Mesenchymal stem cell (in vitro differentiated cells and primary cell): ENCODE results near the gene TMEM182.

Experiments
- DNase-seq: peaks from one replicate; pipeline ENCODE4 v3.0.0-alpha.2; 2013
- H2AFZ ChIP-seq: one replicate; pipeline ENCODE4 v1.6.1; 2013; ENCODE audit warnings: low read depth, mild to moderate bottlenecking, control low read depth, inconsistent platforms, low read length, moderate library complexity
- H2AK5ac ChIP-seq: 2 replicates; pipeline ENCODE4 v1.6.1; 2013; ENCODE audit warnings: low read length, moderate library complexity, mild to moderate bottlenecking, inconsistent platforms; ENCODE audit not compliant: severe bottlenecking
- H2BK120ac ChIP-seq: one replicate; pipeline ENCODE4 v1.6.1; 2013; ENCODE audit warnings: low read depth, mild to moderate bottlenecking, inconsistent platforms, low read length, moderate library complexity
- H2BK12ac ChIP-seq, 2 experiments: one replicate each; pipeline ENCODE4 v1.6.1; 2013; ENCODE audit warnings: inconsistent platforms in 2 of 2, low read length in 2 of 2, mild to moderate bottlenecking in 2 of 2, moderate library complexity in 2 of 2, control low read depth in 1 of 2
- H2BK15ac ChIP-seq: one replicate; pipeline ENCODE4 v1.6.1; 2013; ENCODE audit warnings: mild to moderate bottlenecking, low read depth, inconsistent platforms; ENCODE audit not compliant: poor library complexity, severe bottlenecking
- H2BK5ac ChIP-seq: 2 replicates; pipeline ENCODE4 v1.6.1; 2013; ENCODE audit warnings: low read depth, mild to moderate bottlenecking, low read length, control low read depth, inconsistent platforms; ENCODE audit not compliant: poor library complexity, severe bottlenecking
- H3K14ac ChIP-seq, 2 experiments: one replicate each; pipeline ENCODE4 v1.6.1; 2013; ENCODE audit warnings: inconsistent platforms in 2 of 2, low read length in 2 of 2, control low read depth in 1 of 2, mild to moderate bottlenecking in 1 of 2, moderate library complexity in 1 of 2
- H3K18ac ChIP-seq, 2 experiments: one replicate each; pipeline ENCODE4 v1.6.1; 2013; ENCODE audit warnings: inconsistent platforms in 2 of 2, low read length in 2 of 2, control low read depth in 1 of 2, low read depth in 1 of 2, mild to moderate bottlenecking in 1 of 2
- H3K23ac ChIP-seq, 2 experiments: one replicate each; pipeline ENCODE4 v1.6.1; 2013; ENCODE audit warnings: inconsistent platforms in 2 of 2, low read length in 2 of 2, mild to moderate bottlenecking in 2 of 2, moderate library complexity in 2 of 2, control low read depth in 1 of 2
- H3K27ac ChIP-seq: 2 replicates; pipeline ENCODE4 v1.5.1; 2013; ENCODE audit warnings: mild to moderate bottlenecking, moderate library complexity, low read length, control low read depth, inconsistent platforms; ENCODE audit not compliant: poor library complexity, severe bottlenecking
- H3K27me3 ChIP-seq, 2 experiments: 2 replicates each; pipeline versions ENCODE4 v1.6.1 to v1.7.0; 2013; ENCODE audit warnings: low read length in 2 of 2, mild to moderate bottlenecking in 2 of 2, moderate library complexity in 2 of 2, control low read depth in 1 of 2, inconsistent platforms in 1 of 2; ENCODE audit not compliant: control insufficient read depth in 1 of 2, insufficient read depth in 1 of 2
- H3K36me3 ChIP-seq, 2 experiments: 2 replicates each; pipeline versions ENCODE4 v1.6.1 to v1.7.0; 2013; ENCODE audit warnings: low read length in 2 of 2, control low read depth in 1 of 2, inconsistent platforms in 1 of 2, low read depth in 1 of 2, mild to moderate bottlenecking in 1 of 2; ENCODE audit not compliant: insufficient read depth in 2 of 2, control insufficient read depth in 1 of 2
- H3K4ac ChIP-seq, 2 experiments: one replicate each; pipeline ENCODE4 v1.6.1; 2013; ENCODE audit warnings: inconsistent platforms in 2 of 2, low read length in 2 of 2, mild to moderate bottlenecking in 2 of 2, moderate library complexity in 2 of 2, control low read depth in 1 of 2, low read depth in 1 of 2
- H3K4me1 ChIP-seq: 2 replicates; pipeline ENCODE4 v1.6.1; 2013; ENCODE audit warnings: low read depth, low read length, control low read depth; ENCODE audit not compliant: control insufficient read depth, insufficient read depth
- H3K4me2 ChIP-seq: 2 replicates; pipeline ENCODE4 v1.6.1; 2013; ENCODE audit warnings: low read length, mild to moderate bottlenecking, inconsistent platforms; ENCODE audit not compliant: poor library complexity, severe bottlenecking
- H3K4me3 ChIP-seq, 2 experiments: 2 replicates each; pipeline versions ENCODE4 v1.5.1 to v1.7.0; 2013; ENCODE audit warnings: low read length in 2 of 2, mild to moderate bottlenecking in 2 of 2, control low read depth in 1 of 2, low read depth in 1 of 2; ENCODE audit not compliant: insufficient read depth in 1 of 2
- H3K79me1 ChIP-seq: replicated peaks from 2 replicates; pipeline ENCODE4 v1.6.1; 2013; ENCODE audit warnings: mild to moderate bottlenecking, control low read depth, low read length, inconsistent platforms; ENCODE audit not compliant: poor library complexity, severe bottlenecking
- H3K9ac ChIP-seq: 2 replicates; pipeline ENCODE4 v1.7.0; 2013; ENCODE audit warnings: mild to moderate bottlenecking, low read length, moderate library complexity
- H3K9me3 ChIP-seq: 2 replicates; pipeline ENCODE4 v1.7.0; 2013; ENCODE audit warnings: mild to moderate bottlenecking, low read length; ENCODE audit not compliant: control insufficient read depth
- H4K8ac ChIP-seq: one replicate; pipeline ENCODE4 v1.6.1; 2013; ENCODE audit warnings: inconsistent platforms, mild to moderate bottlenecking, low read length, moderate library complexity
- H4K91ac ChIP-seq: one replicate; pipeline ENCODE4 v1.6.1; 2013; ENCODE audit warnings: mild to moderate bottlenecking, low read length, inconsistent platforms
- WGBS: methylation state at CpG from one replicate; pipeline ENCODE4 v1.1.7; 2013; ENCODE audit warnings: mixed read lengths; 5-methylcytosine and 5-hydroxymethylcytosine counted together

TMEM182 gene

GRCh38 chr2:102736110-102736409 lies 25.8 kb upstream of the TMEM182 start:
- Histone ChIP-seq H2AFZ (peak overlapping the region; percentile 97), H3K4me3 (peak overlapping the region; percentile 89 to 96), H3K27me3 (no peaks in the 10 kb centered on the region), H3K79me1 (peaks cover 20% of the 10 kb centered on the region), H3K4me1 (peaks cover 7% of the 10 kb centered on the region), H2BK120ac (no peak overlapping the region), H3K14ac (peak overlapping the region in 1 of 2 experiments; percentile 83), H3K36me3 (peaks cover 0 to 10% of the 10 kb centered on the region in 2 experiments), H4K8ac (peak overlapping the region; percentile 83), H2BK12ac (no peak overlapping the region), H4K91ac (no peak overlapping the region), H3K9me3 (no peaks in the 10 kb centered on the region), H3K27ac (no peak overlapping the region), H3K18ac (peak overlapping the region in 1 of 2 experiments; percentile 86), H3K9ac (peak overlapping the region; percentile 89), H3K4ac (peak overlapping the region in 1 of 2 experiments; percentile 54), H3K4me2 (peak overlapping the region; percentile 68), H2BK5ac (no peak overlapping the region), H2AK5ac (no peak overlapping the region), H3K23ac (peak overlapping the region in 1 of 2 experiments; percentile 0), H2BK15ac (no peak overlapping the region)
- peak; percentile 47 for DNase-seq
- WGBS = 21% methylated on average over 6 of the region's 6 CpGs

GRCh38 chr2:102736410-102737409 lies 25.1 kb upstream of the TMEM182 start:
- no peaks in the 10 kb centered on the region for H3K27me3 ChIP-seq
- H3K14ac ChIP-seq = peak overlapping the region in 1 of 2 experiments; percentile 83
- H2BK5ac ChIP-seq = no peak overlapping the region
- H3K4ac ChIP-seq = peak overlapping the region; percentile 13 to 54
- no peak overlapping the region for H3K27ac ChIP-seq
- peaks cover 7% of the 10 kb centered on the region for H3K4me1 ChIP-seq
- peak overlapping the region; percentile 89 for H3K9ac ChIP-seq
- WGBS = under 1% methylated on average over 47 of the region's 52 CpGs
- H2BK15ac ChIP-seq = no peak overlapping the region
- H4K8ac ChIP-seq = peak overlapping the region; percentile 83
- H3K79me1 ChIP-seq = peaks cover 20% of the 10 kb centered on the region
- H2BK12ac ChIP-seq = peak overlapping the region in 1 of 2 experiments; percentile 21
- peak; percentile 67 for DNase-seq
- H4K91ac ChIP-seq = no peak overlapping the region
- peak overlapping the region; percentile 97 for H2AFZ ChIP-seq
- no peak overlapping the region for H2AK5ac ChIP-seq
- H2BK120ac ChIP-seq = peak overlapping the region; percentile 40
- H3K9me3 ChIP-seq = no peaks in the 10 kb centered on the region
- peaks cover 0 to 4% of the 10 kb centered on the region in 2 experiments for H3K36me3 ChIP-seq
- peak overlapping the region; percentile 67 to 86 for H3K18ac ChIP-seq
- peak overlapping the region; percentile 68 for H3K4me2 ChIP-seq
- H3K23ac ChIP-seq = peak overlapping the region; percentile 0 to 34
- H3K4me3 ChIP-seq = peak overlapping the region; percentile 89 to 96

- H2BK12ac ChIP-seq = no peak overlapping the region
- peaks cover 7% of the 10 kb centered on the region for H3K4me1 ChIP-seq
- H2BK5ac ChIP-seq = no peak overlapping the region
- H4K8ac ChIP-seq = no peak overlapping the region
- no peaks in the 10 kb centered on the region for H3K36me3 ChIP-seq
- H3K4ac ChIP-seq = no peak overlapping the region
- H2BK15ac ChIP-seq = no peak overlapping the region
- no peak overlapping the region for H4K91ac ChIP-seq
- H3K4me2 ChIP-seq = no peak overlapping the region
- no peak overlapping the region for H3K18ac ChIP-seq
- H2AFZ ChIP-seq = no peak overlapping the region
- H2AK5ac ChIP-seq = no peak overlapping the region
- peaks cover 19% of the 10 kb centered on the region for H3K79me1 ChIP-seq
- H3K9me3 ChIP-seq = no peaks in the 10 kb centered on the region
- no peak overlapping the region for H2BK120ac ChIP-seq
- WGBS = 93% methylated on average over 1 of the region's 1 CpG
- H3K27me3 ChIP-seq = no peaks in the 10 kb centered on the region
- H3K14ac ChIP-seq = no peak overlapping the region
- peak overlapping the region in 1 of 2 experiments; percentile 96 for H3K4me3 ChIP-seq
- no peak overlapping the region for H3K23ac ChIP-seq
- no peak overlapping the region for H3K27ac ChIP-seq
- DNase-seq = no peak
- H3K9ac ChIP-seq = peak overlapping the region; percentile 89
These were observed 24.4 kb upstream of the TMEM182 start for GRCh38 chr2:102737431-102737830.

- Histone ChIP-seq H3K79me1 (peaks cover 4% of the 10 kb centered on the region), H3K4me2 (no peak overlapping the region), H2BK15ac (no peak overlapping the region), H3K4me3 (no peak overlapping the region), H2BK12ac (no peak overlapping the region), H3K4ac (no peak overlapping the region), H3K9ac (no peak overlapping the region), H3K4me1 (no peaks in the 10 kb centered on the region), H2BK120ac (no peak overlapping the region), H3K23ac (no peak overlapping the region), H3K14ac (no peak overlapping the region), H3K9me3 (no peaks in the 10 kb centered on the region), H2AFZ (no peak overlapping the region), H3K18ac (no peak overlapping the region), H2BK5ac (no peak overlapping the region), H3K27ac (no peak overlapping the region), H3K36me3 (no peaks in the 10 kb centered on the region), H3K27me3 (no peaks in the 10 kb centered on the region), H4K91ac (no peak overlapping the region), H2AK5ac (no peak overlapping the region), H4K8ac (no peak overlapping the region)
- 82% methylated on average over 2 of the region's 3 CpGs for WGBS
- no peak for DNase-seq
These were observed 18.6 kb upstream of the TMEM182 start for GRCh38 chr2:102743259-102743658.
